Body of pancreas (tissue), 4 donors: ENCODE data around the gene RFX5. TPM values are rescaled to one million over a fixed set of nuclear protein-coding genes. Genes with fewer than 3 reads are reported as not detected.
A peak's percentile ranks its signal among the peaks of the same experiment; 100 is the strongest.
"Not testable (repeated sequence)": the region's sequence is repeated elsewhere in the genome, so short reads cannot be mapped to it uniquely, and the experiment has no call there.

Experiments
- ATAC-seq: fragments of 150-250 bp; one replicate; pipeline ENCODE4 v1.9.1; 2016
- DNase-seq, 4 donors: peaks; one replicate each; pipeline ENCODE4 v3.0.0-alpha.2; 2019
- H3K27ac ChIP-seq, 4 donors: fragments of 200-600 bp; sonication (generic); 1 replicate in 3 of 4; 2 replicates in 1 of 4; pipeline versions ENCODE4 v1.5.1 to v1.6.1; 2016 to 2019; ENCODE audit warnings: mild to moderate bottlenecking in 1 of 4, mixed read lengths in 1 of 4, moderate library complexity in 1 of 4
- H3K27me3 ChIP-seq, 2 donors: fragments of 200-600 bp; sonication (generic); one replicate each; pipeline ENCODE4 v1.6.0; 2016; ENCODE audit warnings: mild to moderate bottlenecking in 1 of 2
- H3K36me3 ChIP-seq, 2 donors: fragments of 200-600 bp; sonication (generic); replicated peaks in 1 of 2; 2 replicates each; pipeline ENCODE4 v1.5.1; 2016; ENCODE audit warnings: low read depth in 2 of 2; ENCODE audit not compliant: insufficient read depth in 1 of 2
- H3K4me1 ChIP-seq: fragments of 200-600 bp; sonication (generic); one replicate; pipeline ENCODE4 v1.6.0; 2016
- H3K4me3 ChIP-seq, 2 donors: fragments of 200-600 bp; sonication (generic); 1 replicate in 1 of 2; 2 replicates in 1 of 2; pipeline ENCODE4 v1.5.1; 2016 to 2019
- H3K9me3 ChIP-seq, 3 donors: fragments of 200-600 bp; sonication (generic); 1 replicate in 2 of 3; 2 replicates in 1 of 3; pipeline ENCODE4 v1.5.1; 2016
- CTCF ChIP-seq, 7 experiments: fragments of 450-650 bp in 4 of 7; fragments of 200-600 bp in 3 of 7; sonication (generic) in 3 of 7; IDR thresholded peaks; one replicate each; pipeline ENCODE4 v1.5.1; 2016 to 2019; ENCODE audit warnings: antibody characterized with exemption in 7 of 7
- POLR2A ChIP-seq, 3 donors: fragments of 450-650 bp; IDR thresholded peaks; one replicate each; pipeline ENCODE4 v1.6.1; 2016; ENCODE audit warnings: antibody characterized with exemption in 3 of 3, mild to moderate bottlenecking in 2 of 3
- WGBS, 2 donors: methylation state at CpG; one replicate each; pipeline ENCODE4 v1.1.5; 2017; 5-methylcytosine and 5-hydroxymethylcytosine counted together
- intact Hi-C: fragments of 100-400 bp; cut with DNase I; formaldehyde crosslinking; loops from one replicate; pipeline ENCODE4 v1.15.1; 2023
- total RNA-seq, 2 donors: library from RNA; depleted of rRNA; stranded (reverse); fragments of >200 nt; gene quantifications; one replicate each; pipeline ENCODE4 v1.1.0, GENCODE V29; 2016

Gene RFX5
- 10 to 100 TPM in 1 of 2 donors, 1 to 10 TPM in 1; 8.3 to 14.5 TPM for total RNA-seq

- peak within 1 kb of the TSS; percentile 45 to 55 for H3K4me3 ChIP-seq
- intact Hi-C loops, result no loop called here
- peaks cover 14% of the 10 kb centered on the region for H3K4me1 ChIP-seq
- 0% methylated on average over 36 to 38 of the region's 38 CpGs for WGBS, 2 donors
- H3K36me3 ChIP-seq, result peaks cover 0 to 8% of the 10 kb centered on the region in 2 donors
- peak; percentile 94 to 98 (median 96) for DNase-seq
- TF ChIP-seq POLR2A (IDR thresholded peaks at IDR 0.05), result peak; percentile 29 to 89 (median 84)
- TF ChIP-seq CTCF (IDR thresholded peaks at IDR 0.05), result peak in 1 of 7 experiments; percentile 14
- ATAC-seq, result peak; percentile 98
- H3K9me3 ChIP-seq, result no peaks in the 10 kb centered on the region
- H3K27ac ChIP-seq, result peak within 1 kb of the TSS; percentile 83 to 94 (median 90)
- H3K27me3 ChIP-seq, result no peaks in the 10 kb centered on the region
These were observed at the start of gene RFX5 for GRCh38 chr1:151346769-151347522. RFX5 (minus strand) TSS chr1:151347252; CDS start chr1:151346320, 932 bp downstream.

- H3K4me3 ChIP-seq, DNase-seq, ATAC-seq, H3K27ac ChIP-seq, H3K9me3 ChIP-seq, H3K36me3 ChIP-seq, intact Hi-C loops, H3K27me3 ChIP-seq: not testable (repeated sequence)
- H3K4me1 ChIP-seq, result peaks cover 16% of the 10 kb centered on the region
- 62 to 67% methylated on average over 5 of the region's 5 CpGs for WGBS, 2 donors
These were observed 49.2 kb upstream of the RFX5 start for GRCh38 chr1:151396265-151396664.

- DNase-seq, result no peak
- intact Hi-C loops, result no loop called here
- no peak for TF ChIP-seq POLR2A (IDR thresholded peaks at IDR 0.05)
- TF ChIP-seq CTCF (IDR thresholded peaks at IDR 0.05), result no peak
- H3K9me3 ChIP-seq, result no peaks in the 10 kb centered on the region
- no peak for ATAC-seq
- H3K27ac ChIP-seq, result no peak overlapping the region
- no peaks in the 10 kb centered on the region for H3K4me1 ChIP-seq
- no peaks in the 10 kb centered on the region for H3K36me3 ChIP-seq
- H3K4me3 ChIP-seq, result no peak overlapping the region
- H3K27me3 ChIP-seq, result no peaks in the 10 kb centered on the region
These were observed 46.5 kb upstream of the RFX5 start for GRCh38 chr1:151393583-151393982.

- 58 to 73% methylated on average over 3 of the region's 3 CpGs for WGBS, 2 donors
- no peak for ATAC-seq
- no peaks in the 10 kb centered on the region for H3K4me1 ChIP-seq
- DNase-seq, result no peak
- H3K27ac ChIP-seq, result no peak overlapping the region
- TF ChIP-seq CTCF (IDR thresholded peaks at IDR 0.05), result no peak
- H3K36me3 ChIP-seq, result no peaks in the 10 kb centered on the region
- no peaks in the 10 kb centered on the region for H3K9me3 ChIP-seq
- H3K27me3 ChIP-seq, result no peaks in the 10 kb centered on the region
- no peak overlapping the region for H3K4me3 ChIP-seq
- intact Hi-C loops, result no loop called here
These were observed 44.1 kb upstream of the RFX5 start for GRCh38 chr1:151391079-151391563.

GRCh38 chr1:151390221-151391078 lies 43.4 kb upstream of the RFX5 start:
- ATAC-seq, intact Hi-C loops: not testable (repeated sequence)

More at GRCh38 chr1:151390221-151391078, 43.4 kb upstream of the RFX5 start:
- H3K9me3 ChIP-seq, DNase-seq, H3K27ac ChIP-seq, H3K27me3 ChIP-seq, H3K36me3 ChIP-seq, H3K4me1 ChIP-seq, H3K4me3 ChIP-seq: not testable (repeated sequence)
- 88 to 91% methylated on average over 22 of the region's 22 CpGs for WGBS, 2 donors
